Right kidney (tissue), 9 donors: ENCODE data around the gene CD82.
A peak's percentile ranks its signal among the peaks of the same experiment; 100 is the strongest.

Source experiments
- DNase-seq: peaks from one replicate; pipeline ENCODE4 v3.0.0-alpha.2; 2016
- long read RNA-seq, 8 donors: transcript quantifications; one replicate each; lab custom pipeline, GENCODE V29; 2026

The CD82 gene
- long read RNA-seq, donor 1, partial matches to known transcripts: 0 of 3 reads
- long read RNA-seq, donor 1, other reads (novel, unspliced or antisense): 0 of 3 reads
- long read RNA-seq, donor 2, partial matches to known transcripts: 0 of 3 reads
- long read RNA-seq, donor 2, other reads (novel, unspliced or antisense): 0 of 3 reads
- long read RNA-seq, donor 3, partial matches to known transcripts: 0 of 4 reads
- long read RNA-seq, donor 3, other reads (novel, unspliced or antisense): 0 of 4 reads
- long read RNA-seq, donor 4, transcript CD82-201 (10 exons, 2,289 nt): major isoform, 8 of 9 reads
- long read RNA-seq, donor 4, partial matches to known transcripts: 0 of 9 reads
- long read RNA-seq, donor 4, other reads (novel, unspliced or antisense): 0 of 9 reads
- long read RNA-seq, donor 5, transcript CD82-201 (10 exons, 2,289 nt): major isoform, 5 of 5 reads
- long read RNA-seq, donor 5, partial matches to known transcripts: 0 of 5 reads
- long read RNA-seq, donor 5, other reads (novel, unspliced or antisense): 0 of 5 reads
- long read RNA-seq, donor 6, transcript CD82-201 (10 exons, 2,289 nt): major isoform, 7 of 7 reads
- long read RNA-seq, donor 6, partial matches to known transcripts: 0 of 7 reads
- long read RNA-seq, donor 6, other reads (novel, unspliced or antisense): 0 of 7 reads
- long read RNA-seq, donor 7, transcript CD82-201 (10 exons, 2,289 nt): major isoform, 6 of 6 reads
- long read RNA-seq, donor 7, partial matches to known transcripts: 0 of 6 reads
- long read RNA-seq, donor 7, other reads (novel, unspliced or antisense): 0 of 6 reads
- long read RNA-seq, donor 8, transcript CD82-201 (10 exons, 2,289 nt): major isoform, 8 of 8 reads
- long read RNA-seq, donor 8, partial matches to known transcripts: 0 of 8 reads
- long read RNA-seq, donor 8, other reads (novel, unspliced or antisense): 0 of 8 reads

GRCh38 chr11:44565211-44565952, at the start of gene CD82:
TSS of gene CD82 (plus strand) at chr11:44565663. CDS start at chr11:44594663, 29,000 bp downstream.
- peak; percentile 73 for DNase-seq

DNA sequence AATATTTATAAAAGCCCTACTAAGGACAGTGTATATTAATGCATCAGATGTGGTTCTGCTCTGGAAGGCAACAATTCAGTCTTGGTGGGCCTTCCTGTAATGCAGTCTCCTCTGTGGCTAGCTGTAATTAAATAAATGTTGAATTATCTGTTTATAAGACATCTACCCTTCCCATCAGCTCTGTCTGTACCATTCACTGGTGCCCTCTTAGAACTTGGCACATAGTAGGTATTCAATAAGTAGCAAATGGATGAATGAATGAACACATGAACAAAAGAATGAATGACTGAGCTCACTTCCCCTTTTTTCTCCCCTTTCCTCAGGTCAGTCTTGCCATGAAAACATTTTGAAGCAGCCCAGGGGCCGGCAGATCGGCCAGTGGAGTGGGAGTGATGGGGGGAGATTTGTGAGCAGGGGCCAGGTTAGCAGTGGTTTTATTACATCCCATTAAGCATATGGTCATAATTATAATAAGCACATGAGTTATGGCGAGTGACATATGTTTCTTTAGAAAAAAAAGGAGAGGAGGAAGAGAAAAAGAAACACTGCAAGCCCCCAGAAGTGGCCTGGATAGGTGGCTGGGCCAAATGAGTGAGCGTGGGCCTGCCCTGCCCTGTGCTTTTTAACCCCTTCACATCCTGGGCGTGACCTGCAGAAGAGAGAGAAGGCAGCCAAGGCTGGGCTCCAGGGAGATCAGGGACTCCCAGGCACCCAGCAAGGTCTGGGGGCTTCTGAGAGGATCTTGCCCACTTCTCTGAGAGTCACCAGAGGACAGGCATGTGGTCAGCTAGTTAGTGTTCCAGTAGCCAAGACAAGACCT, 48.6 kb upstream of the CD82 start:
- DNase-seq: no peak

DNA sequence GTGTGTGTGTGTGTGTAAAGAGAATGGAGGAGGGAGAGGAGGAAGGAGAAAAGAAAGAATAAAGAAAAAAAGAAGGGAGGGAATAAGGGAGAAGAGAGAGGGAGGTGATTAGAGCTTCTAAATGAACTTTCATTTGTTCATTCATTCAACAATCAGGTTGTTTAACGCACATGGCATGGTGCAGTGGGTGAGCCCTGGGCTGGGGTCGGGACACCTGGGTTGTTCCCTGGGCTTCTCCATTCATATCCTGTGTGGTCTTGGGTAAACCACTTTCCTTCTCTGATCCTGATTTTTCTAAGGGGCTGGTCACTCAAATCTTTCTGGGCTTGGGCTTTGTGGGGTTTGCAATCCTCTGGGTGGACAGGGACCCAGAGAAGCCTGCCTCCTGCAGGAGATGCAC, 47.9 kb upstream of the CD82 start:
- DNase-seq: no peak

DNA sequence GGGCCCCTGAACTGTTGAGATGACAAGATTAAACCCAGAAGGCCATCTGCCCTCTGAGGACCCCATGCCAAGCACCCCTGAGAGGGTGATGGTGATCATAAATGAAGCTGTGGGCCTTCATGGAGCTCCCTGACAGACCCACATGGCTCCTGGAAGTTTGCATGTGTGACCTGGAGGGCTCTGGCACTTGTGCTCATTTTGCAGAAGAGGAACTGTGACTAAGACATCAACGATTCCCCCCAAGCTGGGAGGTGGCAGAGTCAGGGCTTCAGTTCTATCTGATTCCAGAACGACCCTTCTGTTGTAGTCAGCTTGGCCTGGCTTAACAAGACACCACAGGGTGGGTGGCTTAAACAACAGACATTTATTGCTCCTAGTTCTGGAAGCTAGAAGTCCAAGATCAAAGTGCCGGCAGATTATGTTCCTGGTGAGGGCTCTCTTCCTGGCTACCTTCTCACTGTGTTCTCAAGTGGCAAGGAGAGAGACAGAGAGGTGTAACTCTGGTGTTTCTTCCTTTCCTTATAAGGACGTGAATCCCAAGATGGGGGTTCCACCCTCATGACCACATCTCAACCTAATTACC, 46.4 kb upstream of the CD82 start:
- no peak for DNase-seq

DNA sequence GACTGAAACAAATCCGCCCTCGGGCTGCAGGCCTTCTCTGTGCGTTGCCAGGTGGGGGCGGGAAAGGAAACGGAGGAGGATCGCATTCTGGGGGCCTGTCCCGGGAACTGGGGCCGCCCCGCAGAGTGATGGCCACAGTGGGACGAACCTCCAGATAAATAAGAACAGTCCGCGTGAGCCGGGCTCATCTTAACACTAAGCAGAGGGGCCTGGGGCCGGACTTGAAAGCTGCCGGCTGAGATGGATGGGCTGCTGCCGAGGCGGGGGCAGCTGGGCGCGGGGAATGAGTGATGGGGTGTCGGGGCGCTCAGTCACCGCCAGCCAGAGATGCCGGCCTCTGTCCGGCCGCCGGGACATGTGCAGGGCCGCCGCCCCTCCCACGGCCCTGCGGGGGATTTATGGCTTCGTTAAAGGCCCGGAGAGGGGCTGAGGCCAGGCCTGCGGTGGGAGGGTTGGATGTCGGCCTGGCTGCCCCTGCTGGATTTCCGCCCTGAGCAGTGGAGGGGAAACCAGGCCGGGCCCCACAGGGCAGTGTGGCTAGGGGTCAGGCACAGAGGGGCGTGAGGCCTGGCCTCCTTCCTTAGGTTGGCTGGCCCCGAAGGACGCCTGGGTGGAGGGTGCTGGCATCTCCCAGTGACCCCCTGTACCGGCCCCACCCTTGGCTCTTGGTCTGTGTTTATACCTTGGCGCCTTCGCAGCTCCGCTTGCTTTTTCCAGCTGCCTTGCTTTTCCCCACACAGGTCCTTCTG, 45.3 kb upstream of the CD82 start:
- DNase-seq: peak; percentile 80

GRCh38 chr11:44521148-44521547, 44.3 kb upstream of the CD82 start:
- DNase-seq: no peak

DNA sequence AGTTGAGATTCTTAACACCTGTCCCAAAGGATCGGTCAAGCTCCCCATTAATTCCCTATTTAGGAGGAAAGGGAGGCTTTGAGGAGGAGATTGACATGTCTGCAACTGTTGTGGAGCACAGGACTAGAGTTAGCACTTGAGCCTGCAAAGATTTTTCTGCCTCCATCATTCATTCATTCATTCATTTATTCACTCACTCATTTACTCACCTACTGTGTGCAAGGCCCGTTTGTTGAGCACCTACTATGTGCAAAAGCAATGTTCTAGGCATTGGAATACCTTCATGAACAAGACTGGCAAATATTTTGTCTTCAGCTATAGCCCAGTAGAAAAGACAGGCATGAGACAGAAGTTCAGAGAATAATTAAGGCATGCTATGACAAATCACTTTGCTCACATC, 43.2 kb upstream of the CD82 start:
- no peak for DNase-seq

- no peak for DNase-seq
Observed at GRCh38 chr11:44524346-44524745, 41.1 kb upstream of the CD82 start.

GRCh38 chr11:44524751-44525201, 40.7 kb upstream of the CD82 start:
- DNase-seq: no peak

DNA sequence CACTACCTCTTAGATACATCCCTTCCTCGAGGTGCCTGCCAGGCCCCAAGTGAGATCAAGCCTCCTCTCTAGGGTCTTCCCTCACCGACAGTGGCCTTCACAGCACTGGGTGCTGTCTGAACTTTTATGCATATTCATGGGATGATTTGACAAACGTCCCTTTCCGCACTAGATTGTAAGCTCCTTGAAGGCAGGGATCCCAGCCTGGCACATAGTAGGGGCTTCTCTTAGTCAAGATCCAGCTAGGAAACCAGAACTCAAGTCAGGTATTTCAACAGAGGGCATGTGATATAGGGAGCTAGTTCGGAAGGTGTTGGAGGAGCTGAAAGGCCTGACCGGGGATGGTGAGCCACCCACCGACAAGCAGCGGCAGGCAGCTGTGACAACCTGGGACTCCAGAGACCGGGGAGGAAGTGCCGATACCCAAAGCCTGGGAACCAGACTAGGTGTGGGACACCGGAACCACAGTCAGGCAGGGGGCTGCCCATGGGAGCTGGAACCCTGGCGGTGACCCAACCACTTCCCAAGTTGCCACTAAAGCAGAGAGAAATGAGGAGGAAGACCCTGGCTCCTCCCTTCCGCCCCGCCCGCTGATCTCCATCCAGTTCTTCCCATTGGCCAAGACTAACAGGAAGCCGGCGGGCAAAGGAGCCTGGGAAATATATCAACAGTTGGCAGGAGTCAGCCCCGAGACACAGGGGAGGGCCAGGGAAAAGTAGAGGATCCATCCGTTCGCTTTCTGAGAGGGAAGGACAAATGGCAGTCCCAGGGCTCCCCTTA, 39.8 kb upstream of the CD82 start:
- DNase-seq: no peak

GRCh38 chr11:44526438-44526837, 39.0 kb upstream of the CD82 start:
- DNase-seq: no peak

- DNase-seq: no peak
Observed at GRCh38 chr11:44527476-44527875, 38.0 kb upstream of the CD82 start.

DNA sequence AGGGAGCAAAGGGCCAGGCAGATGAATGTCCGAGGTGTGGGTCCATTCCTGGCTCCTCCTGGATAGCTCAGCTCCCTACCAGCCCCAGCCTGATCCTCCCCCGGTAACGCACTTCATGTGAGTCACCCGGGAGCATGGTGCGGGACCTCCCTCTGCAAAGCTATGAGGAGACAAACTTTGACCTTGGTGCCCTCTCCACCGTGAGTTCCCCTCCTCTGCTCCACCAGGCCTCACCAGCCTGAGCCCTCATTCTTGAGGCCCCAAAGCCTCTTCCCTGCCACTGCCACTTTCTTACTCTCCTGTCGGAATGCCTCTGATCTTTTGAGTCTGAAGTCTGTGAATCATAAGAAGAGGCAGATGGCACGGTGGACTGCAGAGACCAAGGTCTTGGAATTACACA, 37.4 kb upstream of the CD82 start:
- no peak for DNase-seq

GRCh38 chr11:44528581-44528980, 36.9 kb upstream of the CD82 start:
- DNase-seq: no peak

GRCh38 chr11:44529895-44530412, 35.5 kb upstream of the CD82 start:
- no peak for DNase-seq

DNA sequence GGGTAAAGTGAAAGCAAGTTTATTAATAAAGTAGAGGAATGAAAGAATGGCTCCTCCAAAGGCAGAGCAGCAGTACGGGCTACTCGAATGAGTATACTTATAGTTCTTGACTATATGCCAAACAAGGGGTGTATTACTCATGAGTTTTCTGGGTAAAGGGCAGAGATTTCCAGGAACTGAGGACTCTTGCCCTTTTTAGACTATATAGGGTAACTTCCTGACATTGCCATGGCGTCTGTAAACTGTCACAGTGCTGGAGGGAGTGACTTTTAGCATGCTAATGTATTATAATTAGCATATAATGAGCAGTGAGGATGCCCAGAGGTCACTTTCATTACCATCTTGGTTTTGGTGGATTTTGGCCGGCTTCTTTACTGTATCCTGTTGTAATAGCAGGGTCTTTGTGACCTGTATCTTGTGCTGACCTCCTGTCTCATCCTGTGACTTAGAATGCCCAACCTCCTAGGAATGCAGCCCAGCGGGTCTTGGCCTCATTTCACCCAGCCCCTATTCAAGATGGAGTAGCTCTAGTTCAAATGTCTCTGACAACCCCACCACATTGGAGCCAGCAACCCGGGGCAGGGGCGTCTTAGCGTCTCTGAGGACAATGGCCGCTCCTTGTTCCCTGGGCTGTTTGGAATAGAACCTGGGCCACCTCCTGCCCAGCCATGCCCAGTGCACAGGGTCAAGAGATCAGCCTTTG, 34.9 kb upstream of the CD82 start:
- DNase-seq: no peak

DNA sequence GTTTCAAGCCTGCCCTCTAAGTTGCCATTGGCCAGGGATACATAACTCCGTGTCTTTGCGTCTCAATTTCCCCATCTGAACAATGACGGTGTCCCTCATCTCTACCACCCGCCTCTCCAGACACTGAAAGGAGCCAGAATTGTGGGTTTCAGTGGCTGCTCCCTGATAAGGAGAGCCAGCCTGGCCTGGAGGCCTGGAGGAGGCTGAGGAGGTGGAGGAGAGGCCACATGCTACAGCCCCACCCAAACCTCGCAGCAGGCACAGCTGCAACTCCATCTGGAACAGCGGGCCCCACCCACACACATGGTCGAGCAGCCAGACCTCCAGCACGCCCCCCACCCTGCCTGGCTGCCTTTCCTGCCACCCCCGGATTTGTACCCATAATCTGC, 34.4 kb upstream of the CD82 start:
- no peak for DNase-seq

- no peak for DNase-seq
Observed at GRCh38 chr11:44531636-44532035, 33.8 kb upstream of the CD82 start.

DNA sequence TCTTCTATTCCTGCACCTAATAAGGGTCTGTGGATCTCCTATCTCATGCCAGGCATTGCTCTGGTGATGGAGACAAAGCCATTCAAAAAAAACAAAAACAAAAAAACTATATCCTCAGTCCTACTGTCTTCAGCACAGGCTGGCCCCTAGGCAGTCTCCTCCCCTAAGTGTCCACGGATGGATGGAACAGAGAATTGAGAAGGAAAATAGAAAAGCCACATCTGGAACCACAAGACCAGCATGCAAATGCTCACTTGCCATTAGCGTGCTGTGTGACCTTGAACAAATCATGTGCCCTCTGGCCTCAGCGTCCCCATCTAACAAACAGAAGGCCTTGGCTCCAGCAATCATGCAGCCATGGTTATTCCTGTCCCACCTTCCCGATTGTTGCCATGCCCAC, 32.7 kb upstream of the CD82 start:
- DNase-seq: no peak
